SK-N-SH treated with all-trans-retinoic acid at 6 μM for 48 hours (cell line): ENCODE data around the gene TAPT1.
A peak's percentile ranks its signal among the peaks of the same experiment; 100 is the strongest.
"Not testable (repeated sequence)": the region's sequence is repeated elsewhere in the genome, so short reads cannot be mapped to it uniquely, and the experiment has no call there.

Experiments
- ATAC-seq: fragments of 200-7000 bp; cut with Tn5 transposase; 3 replicates; pipeline ENCODE4 v1.9.1; 2020; ENCODE audit warnings: mild to moderate bottlenecking, moderate library complexity
- ARNTL ChIP-seq: fragments of 450-650 bp; formaldehyde crosslinking; IDR thresholded peaks from 2 replicates; pipeline ENCODE4 v1.5.0; 2020; ENCODE audit warnings: low read depth, mild to moderate bottlenecking, moderate library complexity, borderline replicate concordance
- BACH2 ChIP-seq: fragments of 250-450 bp; sonication (Bioruptor Pico); IDR thresholded peaks from 2 replicates; pipeline ENCODE4 v1.9.0; 2021; ENCODE audit warnings: mild to moderate bottlenecking, borderline replicate concordance
- CSDC2 ChIP-seq: fragments of 250-450 bp; sonication (Bioruptor Pico); IDR thresholded peaks from 2 replicates; pipeline ENCODE4 v1.5.0; 2020; ENCODE audit warnings: mild to moderate bottlenecking, moderate library complexity
- CSRNP3 ChIP-seq: fragments of 250-450 bp; sonication (Bioruptor Pico); IDR thresholded peaks from 2 replicates; pipeline ENCODE4 v1.5.1; 2021; ENCODE audit warnings: mild to moderate bottlenecking, moderate library complexity
- ESRRG ChIP-seq: fragments of 250-450 bp; sonication (Bioruptor Pico); IDR thresholded peaks from 2 replicates; pipeline ENCODE4 v1.6.1; 2021; ENCODE audit warnings: mild to moderate bottlenecking
- GLIS3 ChIP-seq: fragments of 250-450 bp; sonication (Bioruptor Pico); IDR thresholded peaks from 2 replicates; pipeline ENCODE4 v1.5.0; 2020; ENCODE audit warnings: mild to moderate bottlenecking, moderate library complexity
- ISL1 ChIP-seq: fragments of 250-450 bp; sonication (Bioruptor Pico); IDR thresholded peaks from 2 replicates; pipeline ENCODE4 v2.1.2; 2022; ENCODE audit warnings: mild to moderate bottlenecking, moderate library complexity
- PPARA ChIP-seq: fragments of 250-450 bp; sonication (Bioruptor Pico); IDR thresholded peaks from 2 replicates; pipeline ENCODE4 v1.5.0; 2020; ENCODE audit warnings: mild to moderate bottlenecking, borderline replicate concordance
- RARB ChIP-seq: fragments of 250-450 bp; sonication (Bioruptor Pico); IDR thresholded peaks from 2 replicates; pipeline ENCODE4 v1.8.0; 2021; ENCODE audit warnings: mild to moderate bottlenecking, moderate library complexity
- SNAI2 ChIP-seq: fragments of 250-450 bp; sonication (Bioruptor Pico); IDR thresholded peaks from 2 replicates; pipeline ENCODE4 v1.5.0; 2020; ENCODE audit warnings: mild to moderate bottlenecking, moderate library complexity
- TCF4 ChIP-seq: fragments of 250-450 bp; sonication (Bioruptor Pico); IDR thresholded peaks from 2 replicates; pipeline ENCODE4 v1.8.0; 2021; ENCODE audit warnings: mild to moderate bottlenecking, moderate library complexity, borderline replicate concordance
- TOX ChIP-seq: fragments of 250-450 bp; sonication (Bioruptor Pico); IDR thresholded peaks from 2 replicates; pipeline ENCODE4 v1.8.0; 2021; ENCODE audit warnings: mild to moderate bottlenecking, moderate library complexity, borderline replicate concordance
- ZC3H10 ChIP-seq: fragments of 250-450 bp; sonication (Bioruptor Pico); IDR thresholded peaks from 2 replicates; pipeline ENCODE4 v1.5.1; 2021; ENCODE audit warnings: mild to moderate bottlenecking, moderate library complexity
- ZFP3 ChIP-seq: fragments of 250-450 bp; sonication (Bioruptor Pico); IDR thresholded peaks from 2 replicates; pipeline ENCODE4 v1.5.0; 2020; ENCODE audit warnings: mild to moderate bottlenecking, moderate library complexity
- ZFP30 ChIP-seq: fragments of 450-650 bp; formaldehyde crosslinking; IDR thresholded peaks from 2 replicates; pipeline ENCODE4 v1.5.0; 2022; ENCODE audit warnings: mild to moderate bottlenecking, moderate library complexity
- ZNF565 ChIP-seq: fragments of 450-650 bp; formaldehyde crosslinking; conservative IDR thresholded peaks from 2 replicates; pipeline ENCODE4 v1.5.0; 2020; ENCODE audit warnings: low read depth, mild to moderate bottlenecking, moderate library complexity
- ZNF8 ChIP-seq: fragments of 450-650 bp; formaldehyde crosslinking; IDR thresholded peaks from 2 replicates; pipeline ENCODE4 v1.5.0; 2020; ENCODE audit warnings: mild to moderate bottlenecking, moderate library complexity
- TF ChIP-seq, protein P1 (sequence below): fragments of 250-450 bp; sonication (Bioruptor Pico); IDR thresholded peaks from 2 replicates; pipeline ENCODE4 v1.8.0; 2020; ENCODE audit warnings: mild to moderate bottlenecking, moderate library complexity, borderline replicate concordance

Gene TAPT1

GRCh38 chr4:16199093-16199492 lies 27.2 kb downstream of the TAPT1 start (continued):
- TF ChIP-seq CSRNP3 (no peak), ZC3H10 (CRISPR knock-in tag) (no peak), ZFP30 (CRISPR knock-in tag) (no peak), TCF4 (CRISPR knock-in tag) (no peak), ZNF8 (no peak), SNAI2 (CRISPR knock-in tag) (no peak), CSDC2 (no peak), PPARA (no peak)

DNA sequence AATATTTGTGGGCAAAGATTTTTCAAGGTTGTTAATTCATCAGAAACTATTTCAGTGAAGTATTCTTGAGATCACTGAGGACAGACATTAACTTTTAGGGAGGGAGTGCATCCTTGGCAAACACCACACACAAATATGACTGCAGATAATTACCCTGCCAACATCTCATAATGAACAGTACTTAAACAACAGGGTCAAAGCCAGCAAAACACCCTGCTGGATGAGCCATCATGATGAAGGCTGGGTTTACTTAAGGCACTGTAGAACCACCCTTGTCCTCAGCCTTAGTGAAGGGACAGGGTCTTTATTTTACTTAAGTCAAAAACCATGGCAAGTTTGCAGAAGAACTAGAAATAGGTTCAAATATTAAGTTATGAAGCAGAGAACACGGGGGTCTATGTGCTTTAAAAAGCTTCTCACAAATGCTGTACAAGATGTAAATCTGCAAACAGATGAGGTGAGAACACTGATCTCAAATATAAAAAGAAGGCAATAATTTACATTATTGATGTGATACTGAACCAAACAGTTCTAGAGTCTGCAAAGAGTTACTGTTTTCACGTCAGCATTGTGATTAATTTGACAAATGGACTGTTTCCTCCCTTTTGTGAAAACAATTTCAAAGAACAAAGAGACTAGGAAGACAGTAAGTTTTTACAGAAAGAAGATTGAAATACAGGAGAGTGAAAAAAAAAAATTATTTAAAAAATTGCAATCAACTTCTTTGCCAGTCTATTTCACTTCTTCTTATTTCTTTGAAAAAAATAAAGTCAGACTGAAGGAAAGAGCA lies 28.2 kb downstream of the TAPT1 start:
- TF ChIP-seq ESRRG (CRISPR knock-in tag) (no peak), ZNF565 (CRISPR knock-in tag) (no peak), RARB (no peak), ZC3H10 (CRISPR knock-in tag) (no peak)
- TF ChIP-seq, protein P1, sequence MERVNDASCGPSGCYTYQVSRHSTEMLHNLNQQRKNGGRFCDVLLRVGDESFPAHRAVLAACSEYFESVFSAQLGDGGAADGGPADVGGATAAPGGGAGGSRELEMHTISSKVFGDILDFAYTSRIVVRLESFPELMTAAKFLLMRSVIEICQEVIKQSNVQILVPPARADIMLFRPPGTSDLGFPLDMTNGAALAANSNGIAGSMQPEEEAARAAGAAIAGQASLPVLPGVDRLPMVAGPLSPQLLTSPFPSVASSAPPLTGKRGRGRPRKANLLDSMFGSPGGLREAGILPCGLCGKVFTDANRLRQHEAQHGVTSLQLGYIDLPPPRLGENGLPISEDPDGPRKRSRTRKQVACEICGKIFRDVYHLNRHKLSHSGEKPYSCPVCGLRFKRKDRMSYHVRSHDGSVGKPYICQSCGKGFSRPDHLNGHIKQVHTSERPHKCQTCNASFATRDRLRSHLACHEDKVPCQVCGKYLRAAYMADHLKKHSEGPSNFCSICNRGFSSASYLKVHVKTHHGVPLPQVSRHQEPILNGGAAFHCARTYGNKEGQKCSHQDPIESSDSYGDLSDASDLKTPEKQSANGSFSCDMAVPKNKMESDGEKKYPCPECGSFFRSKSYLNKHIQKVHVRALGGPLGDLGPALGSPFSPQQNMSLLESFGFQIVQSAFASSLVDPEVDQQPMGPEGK, result no peak
- no peak for ATAC-seq

DNA sequence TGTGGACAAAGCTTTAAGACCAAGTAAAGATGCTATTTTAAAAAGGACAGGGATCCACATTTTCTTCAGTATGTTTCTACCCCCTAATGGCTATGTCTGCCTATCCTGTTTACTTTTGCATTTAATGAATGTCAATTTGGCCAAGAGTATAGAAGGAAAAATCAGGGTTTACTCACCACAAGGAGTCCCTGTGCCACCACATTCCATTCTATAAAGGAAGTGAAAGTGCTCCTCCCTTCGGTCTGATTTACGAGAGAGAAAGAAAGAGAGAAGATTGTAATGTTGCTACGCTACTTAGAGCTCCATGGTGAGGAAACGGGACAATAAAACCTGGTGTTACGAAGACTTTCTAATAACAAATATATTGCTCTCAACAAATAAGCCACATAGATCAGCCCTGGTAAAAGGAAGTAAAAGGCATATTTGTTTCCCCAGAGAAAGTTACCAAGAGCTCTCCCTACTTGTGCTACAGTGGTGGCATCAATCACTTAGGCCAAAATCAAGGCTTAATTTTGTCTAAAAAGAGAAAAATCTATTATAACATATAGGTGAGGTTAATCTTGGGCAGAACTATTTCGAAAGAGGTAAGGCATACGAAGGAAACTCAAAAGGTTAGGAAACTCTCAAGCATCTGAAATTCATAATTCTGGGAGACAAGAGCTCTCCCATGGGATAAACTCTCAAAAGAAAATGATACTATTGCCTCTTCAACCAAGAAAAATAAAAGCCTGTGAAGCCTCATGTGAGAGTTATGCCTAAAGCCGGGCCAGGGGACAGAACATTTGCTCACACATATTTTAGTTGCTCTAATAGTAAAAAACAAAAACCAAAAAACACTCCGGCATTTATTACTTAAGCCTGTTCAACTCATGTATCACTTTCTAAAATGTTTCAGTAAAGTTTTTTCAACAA lies 29.5 kb downstream of the TAPT1 start:
- TF ChIP-seq PPARA (no peak), ESRRG (CRISPR knock-in tag) (no peak), CSRNP3 (no peak), BACH2 (CRISPR knock-in tag) (no peak)
- ATAC-seq, result peak; percentile 77

GRCh38 chr4:16195209-16195608 lies 31.1 kb downstream of the TAPT1 start:
- no peak for ATAC-seq
- TF ChIP-seq RARB (no peak), ISL1 (CRISPR knock-in tag) (peak; percentile 19; the same call in 1 of the 2 replicates), TOX (CRISPR knock-in tag) (no peak), PPARA (no peak), ESRRG (CRISPR knock-in tag) (no peak), ARNTL (CRISPR knock-in tag) (no peak), BACH2 (CRISPR knock-in tag) (no peak)

DNA sequence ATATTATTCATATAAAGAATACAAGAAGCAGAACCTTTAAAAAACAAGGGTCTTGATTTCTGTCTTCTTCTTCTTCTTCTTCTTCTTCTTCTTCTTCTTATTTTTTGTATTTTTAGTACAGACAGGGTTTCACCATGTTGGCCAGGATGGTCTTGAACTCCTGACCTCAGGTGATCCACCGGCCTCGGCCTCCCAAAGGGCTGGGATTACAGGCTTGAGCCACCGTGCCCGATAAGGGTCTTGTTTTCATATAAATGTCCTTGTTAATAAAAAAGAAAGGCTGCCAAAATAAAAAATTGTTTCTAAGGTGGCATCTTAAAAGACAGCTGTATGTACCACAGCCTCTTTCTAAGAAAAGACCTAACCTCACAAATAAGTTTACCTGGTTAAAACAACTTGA lies 31.5 kb downstream of the TAPT1 start:
- ATAC-seq, result not testable (repeated sequence)

GRCh38 chr4:16194214-16194613 lies 32.1 kb downstream of the TAPT1 start:
- TF ChIP-seq ESRRG (CRISPR knock-in tag) (no peak), ZFP3 (CRISPR knock-in tag) (no peak), GLIS3 (CRISPR knock-in tag) (no peak)

More at GRCh38 chr4:16194214-16194613, 32.1 kb downstream of the TAPT1 start:
- no peak for ATAC-seq
